Liver (tissue), 3 donors: Measurements from ENCODE around the gene HSDL2.

Experiments
- CTCF ChIP-seq: fragments of 150-350 bp; IDR thresholded peaks from 2 replicates; pipeline ENCODE4 v1.5.1; 2017; ENCODE audit warnings: improper control_type of control experiment, low read depth, low read length; ENCODE audit not compliant: missing input control
- GABPA ChIP-seq, 2 donors: IDR thresholded peaks in 1 of 2; conservative IDR thresholded peaks in 1 of 2; 2 replicates each; pipeline ENCODE4 v1.6.1; 2016; ENCODE audit warnings: antibody characterized with exemption in 2 of 2, mild to moderate bottlenecking in 1 of 2, moderate library complexity in 1 of 2
- RAD21 ChIP-seq, 2 donors: IDR thresholded peaks; 2 replicates each; pipeline ENCODE4 v1.6.1; 2016; ENCODE audit warnings: antibody characterized with exemption in 2 of 2, mild to moderate bottlenecking in 2 of 2
- REST ChIP-seq: IDR thresholded peaks from 2 replicates; pipeline ENCODE4 v1.6.1; 2016; ENCODE audit warnings: antibody characterized with exemption, mild to moderate bottlenecking
- RXRA ChIP-seq, 2 donors: IDR thresholded peaks; 2 replicates each; pipeline ENCODE4 v1.6.1; 2017 to 2018; ENCODE audit warnings: antibody characterized with exemption in 2 of 2, mild to moderate bottlenecking in 1 of 2
- TAF1 ChIP-seq: conservative IDR thresholded peaks from 2 replicates; pipeline ENCODE4 v1.6.1; 2016; ENCODE audit warnings: antibody characterized with exemption, mild to moderate bottlenecking
- YY1 ChIP-seq: IDR thresholded peaks from 2 replicates; pipeline ENCODE4 v1.6.1; 2016; ENCODE audit warnings: antibody characterized with exemption, mild to moderate bottlenecking
- donor health status: healthy.
- donor health status: healthy.

- TF ChIP-seq CTCF, result no peak
- no peak for TF ChIP-seq GABPA (IDR thresholded peaks at IDR 0.05 in 1 of 2, conservative IDR thresholded peaks at IDR 0.05 in 1 of 2)
- TF ChIP-seq REST, result no peak
- TF ChIP-seq RXRA (IDR thresholded peaks at IDR 0.05), result no peak
- no peak for TF ChIP-seq RAD21 (IDR thresholded peaks at IDR 0.05)
- no peak for TF ChIP-seq YY1
- no peak for TF ChIP-seq TAF1
These were observed 28.9 kb downstream of the HSDL2 start for GRCh38 chr9:112408819-112409218.
